Cardiac muscle cell (in vitro differentiated cells and primary cell): ENCODE results near the gene ITGB2. TPM values are rescaled to one million over a fixed set of nuclear protein-coding genes. Genes with fewer than 3 reads are reported as not detected.

Experiments
- DNase-seq, 2 donors: peaks; one replicate each; pipeline versions ENCODE4 v3.0.0 to v3.0.0-alpha.2; 2010 to 2017; ENCODE audit warnings: low read depth in 1 of 2, low spot score in 1 of 2
- H3K27ac ChIP-seq: fragments of 200-600 bp; sonication (generic); 2 replicates; pipeline ENCODE4 v1.5.1; 2016
- H3K27me3 ChIP-seq: fragments of 200-600 bp; sonication (generic); 2 replicates; pipeline ENCODE4 v1.6.0; 2016; ENCODE audit warnings: control low read depth
- H3K36me3 ChIP-seq: fragments of 200-600 bp; sonication (generic); 2 replicates; pipeline ENCODE4 v1.5.1; 2016; ENCODE audit warnings: control low read depth
- H3K4me1 ChIP-seq: fragments of 200-600 bp; sonication (generic); 2 replicates; pipeline ENCODE4 v1.8.1; 2017; ENCODE audit warnings: low read depth, mild to moderate bottlenecking, mixed run types
- H3K4me3 ChIP-seq: fragments of 200-600 bp; sonication (generic); 2 replicates; pipeline ENCODE4 v1.5.1; 2016; ENCODE audit warnings: mild to moderate bottlenecking
- H3K9me3 ChIP-seq: fragments of 200-600 bp; sonication (generic); 2 replicates; pipeline ENCODE4 v1.5.1; 2017; ENCODE audit warnings: low read depth, mild to moderate bottlenecking, control low read depth
- CTCF ChIP-seq: IDR thresholded peaks from 2 replicates; pipeline ENCODE4 v1.5.1; 2012; ENCODE audit warnings: low read depth, mild to moderate bottlenecking, low read length
- polyA plus RNA-seq: library from polyadenylated mRNA; unstranded; fragments of >200 nt; fragmentation: Nextera tagmentation; extraction: Ambion mirVana; gene quantifications from 2 replicates; pipeline ENCODE4 v1.2.1, GENCODE V29; 2016
- total RNA-seq: library from RNA; depleted of rRNA; stranded (reverse); fragments of >200 nt; gene quantifications from 2 replicates; pipeline ENCODE4 v1.2.3, GENCODE V29; 2016

Gene ITGB2
- total and polyA plus RNA-seq, 2 experiments from 2014 or later = 0.27 to 0.57 TPM

DNA sequence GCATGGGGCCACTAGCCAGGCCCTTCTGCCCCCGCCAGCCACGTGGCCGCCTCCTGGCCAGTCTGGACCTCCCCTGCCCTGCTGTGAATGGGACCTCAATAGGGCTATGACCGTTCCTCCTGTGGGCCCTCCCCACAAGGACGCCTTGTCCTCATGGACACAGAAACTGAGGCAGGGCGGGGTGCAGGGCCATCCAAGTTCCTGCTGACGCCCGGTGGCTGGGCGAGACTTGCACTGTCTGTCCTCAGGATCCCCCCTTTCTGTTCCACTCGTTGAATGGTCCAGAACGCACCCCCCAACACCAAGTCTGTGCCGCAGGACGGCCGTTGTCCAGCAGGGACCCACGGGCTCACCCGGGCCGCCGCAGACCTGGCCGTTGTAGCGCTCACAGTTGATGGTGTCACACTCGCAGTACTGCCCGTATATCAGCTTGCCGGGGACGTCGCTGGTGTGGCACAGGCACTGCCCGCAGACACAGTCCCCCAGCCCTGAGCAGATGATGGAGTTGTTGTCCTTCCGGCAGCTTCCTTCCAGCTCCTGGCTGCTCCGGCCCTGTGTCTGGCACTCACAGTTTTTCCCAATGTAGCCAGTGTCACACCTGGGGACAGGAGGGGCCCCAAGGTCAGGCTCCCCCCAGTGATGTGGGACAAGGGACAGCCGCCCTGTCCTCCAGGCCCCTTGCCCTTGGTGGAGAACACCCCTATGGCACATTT lies 30.9 kb downstream of the ITGB2 start:
- Histone ChIP-seq H3K27ac (no peak overlapping the region), H3K4me3 (no peak overlapping the region), H3K9me3 (no peaks in the 10 kb centered on the region), H3K27me3 (no peaks in the 10 kb centered on the region), H3K4me1 (no peaks in the 10 kb centered on the region), H3K36me3 (no peaks in the 10 kb centered on the region)
- no peak for TF ChIP-seq CTCF
- no peak for DNase-seq

DNA sequence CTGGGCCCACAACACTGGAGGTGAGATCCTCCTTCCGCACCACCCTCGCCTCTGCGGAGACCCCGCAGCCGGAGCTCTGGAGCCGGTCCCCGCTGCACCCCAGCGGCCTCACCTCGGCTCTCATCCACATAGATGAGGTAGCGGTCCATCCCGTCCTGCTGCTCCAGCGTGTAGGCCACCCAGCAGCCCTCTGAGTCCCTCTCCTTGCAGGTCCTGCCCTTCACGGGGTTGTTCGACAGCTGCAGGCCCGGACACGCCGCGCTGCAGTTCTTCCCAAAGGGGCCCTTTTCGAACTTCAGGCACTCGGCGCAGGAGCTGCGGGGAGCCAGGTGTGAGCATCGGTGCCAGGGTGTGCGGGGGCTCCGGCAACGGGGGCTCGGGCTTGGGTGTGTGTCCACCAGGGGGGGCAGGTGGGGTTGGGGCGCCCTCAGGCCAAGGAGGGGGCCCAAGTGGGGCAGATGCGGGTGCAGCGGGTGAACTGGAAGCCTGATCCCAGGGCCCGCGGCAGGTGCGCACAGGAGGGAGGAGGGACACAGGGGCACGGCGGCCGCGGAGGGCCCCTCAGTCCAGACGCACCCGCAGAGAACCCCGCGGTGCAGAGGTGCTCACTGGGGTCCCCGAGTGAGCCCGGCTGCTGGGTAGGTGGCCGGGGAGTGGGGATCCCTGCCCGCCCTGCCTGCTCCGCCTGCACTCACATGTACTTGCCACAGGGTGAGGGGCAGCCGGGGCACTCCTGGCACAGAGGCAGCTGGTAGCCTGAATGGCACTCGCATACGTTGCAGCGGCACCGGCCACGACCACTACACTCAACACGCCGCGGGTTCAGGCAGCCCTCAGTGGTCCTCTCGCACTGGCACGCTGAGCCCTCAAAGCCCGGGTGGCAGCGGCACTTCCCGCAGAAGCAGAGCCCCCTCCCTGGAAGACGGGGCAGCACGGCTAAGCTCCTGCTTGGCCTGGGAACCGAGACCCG lies 31.8 kb downstream of the ITGB2 start:
- no peaks in the 10 kb centered on the region for H3K4me1 ChIP-seq
- H3K36me3 ChIP-seq = no peaks in the 10 kb centered on the region
- no peaks in the 10 kb centered on the region for H3K27me3 ChIP-seq
- TF ChIP-seq CTCF = no peak
- no peak overlapping the region for H3K4me3 ChIP-seq
- DNase-seq = no peak
- H3K9me3 ChIP-seq = no peaks in the 10 kb centered on the region
- H3K27ac ChIP-seq = no peak overlapping the region

DNA sequence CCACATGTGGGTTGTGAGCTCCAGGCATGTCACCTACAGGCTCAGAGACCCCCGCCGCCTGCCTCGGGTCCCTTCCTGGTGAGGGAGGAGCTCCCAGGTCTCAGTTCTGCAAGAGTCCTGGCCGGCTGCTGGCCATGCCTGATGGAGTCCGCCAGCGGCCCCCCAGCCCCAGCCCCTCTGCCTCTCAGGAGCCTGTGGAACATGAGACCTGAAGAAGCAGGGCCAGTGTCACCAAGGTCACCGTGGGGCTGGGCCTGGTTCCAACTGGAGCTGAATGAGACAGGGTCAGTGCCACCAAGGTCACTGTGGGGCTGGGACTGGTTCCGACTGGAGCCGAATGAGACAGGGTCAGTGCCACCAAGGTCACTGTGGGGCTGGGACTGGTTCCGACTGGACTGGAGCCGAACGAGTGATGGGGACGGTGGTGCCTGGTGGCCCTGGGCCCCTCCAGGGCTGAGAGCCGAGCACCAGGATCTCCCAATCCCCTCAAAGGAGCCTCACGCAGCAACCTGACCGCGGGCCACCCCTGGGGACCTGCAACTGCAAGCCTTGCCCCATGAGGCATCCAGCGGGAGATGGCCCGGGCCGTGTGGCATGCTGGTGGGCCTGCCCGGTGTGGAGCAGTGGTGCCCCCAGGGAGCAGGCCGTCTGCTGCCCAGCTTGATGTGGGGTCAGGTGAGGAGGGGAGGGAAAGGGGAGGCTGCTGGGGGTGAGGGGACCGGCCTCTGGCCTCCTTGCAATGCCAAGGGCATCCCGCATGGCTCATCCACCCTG lies 32.7 kb downstream of the ITGB2 start:
- no peak overlapping the region for H3K4me3 ChIP-seq
- TF ChIP-seq CTCF = no peak
- no peak for DNase-seq

GRCh38 chr21:44887126-44887806 lies 33.4 kb downstream of the ITGB2 start:
- H3K36me3 ChIP-seq = no peaks in the 10 kb centered on the region
- DNase-seq = no peak

More for the DNA sequence above, 32.7 kb downstream of the ITGB2 start:
- no peaks in the 10 kb centered on the region for H3K9me3 ChIP-seq
- H3K4me1 ChIP-seq = no peaks in the 10 kb centered on the region
- H3K27me3 ChIP-seq = no peaks in the 10 kb centered on the region
- no peaks in the 10 kb centered on the region for H3K36me3 ChIP-seq
- H3K27ac ChIP-seq = no peak overlapping the region

More at GRCh38 chr21:44887126-44887806, 33.4 kb downstream of the ITGB2 start:
- Histone ChIP-seq H3K27me3 (peaks cover under 1% of the 10 kb centered on the region), H3K4me1 (no peaks in the 10 kb centered on the region), H3K27ac (no peak overlapping the region), H3K9me3 (no peaks in the 10 kb centered on the region), H3K4me3 (no peak overlapping the region)
- TF ChIP-seq CTCF = no peak
